ENCODE results near the gene ADIPOR2. TPM values are rescaled to one million over a fixed set of nuclear protein-coding genes. Genes with fewer than 3 reads are reported as not detected.

ADIPOR2 gene
- total RNA-seq, 4 donors from 2014 or later, result 28.2 to 37.4 (median 34.1) TPM

DNA sequence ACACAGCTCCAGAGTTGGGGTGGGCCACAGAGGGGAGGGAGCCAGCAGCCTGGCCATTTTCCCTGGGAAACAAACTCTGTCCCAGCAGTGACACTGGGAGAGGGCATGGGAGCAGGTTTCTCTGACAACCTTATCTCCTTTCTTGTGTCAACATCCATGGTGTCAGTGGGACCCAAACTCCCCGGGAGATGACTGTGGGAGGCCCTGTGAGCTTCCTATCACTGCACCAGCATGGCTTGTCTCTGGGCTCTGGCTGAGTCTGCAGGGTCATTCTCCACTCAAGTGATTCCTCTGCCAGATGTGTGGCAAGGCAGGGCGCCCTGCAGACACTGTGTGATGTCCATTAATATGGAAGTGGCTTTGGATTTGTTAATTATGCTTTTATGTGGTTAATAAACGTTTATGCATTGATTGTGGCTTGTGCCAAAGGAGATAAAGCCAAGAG lies 139.6 kb downstream of the ADIPOR2 start:
- H3K9me3 ChIP-seq, result no peaks in the 10 kb centered on the region
- peaks cover 0 to 9% (median 0%) of the 10 kb centered on the region in 4 donors for H3K4me1 ChIP-seq
- H3K27me3 ChIP-seq, result peaks cover 0 to 94% (median 5%) of the 10 kb centered on the region in 4 donors
- TF ChIP-seq EP300 (IDR thresholded peaks at IDR 0.05) (no peak), POLR2AphosphoS5 (IDR thresholded peaks at IDR 0.05) (no peak), POLR2A (IDR thresholded peaks at IDR 0.05; ENCODE audit: low read depth) (no peak)
- TF ChIP-seq, protein P1, sequence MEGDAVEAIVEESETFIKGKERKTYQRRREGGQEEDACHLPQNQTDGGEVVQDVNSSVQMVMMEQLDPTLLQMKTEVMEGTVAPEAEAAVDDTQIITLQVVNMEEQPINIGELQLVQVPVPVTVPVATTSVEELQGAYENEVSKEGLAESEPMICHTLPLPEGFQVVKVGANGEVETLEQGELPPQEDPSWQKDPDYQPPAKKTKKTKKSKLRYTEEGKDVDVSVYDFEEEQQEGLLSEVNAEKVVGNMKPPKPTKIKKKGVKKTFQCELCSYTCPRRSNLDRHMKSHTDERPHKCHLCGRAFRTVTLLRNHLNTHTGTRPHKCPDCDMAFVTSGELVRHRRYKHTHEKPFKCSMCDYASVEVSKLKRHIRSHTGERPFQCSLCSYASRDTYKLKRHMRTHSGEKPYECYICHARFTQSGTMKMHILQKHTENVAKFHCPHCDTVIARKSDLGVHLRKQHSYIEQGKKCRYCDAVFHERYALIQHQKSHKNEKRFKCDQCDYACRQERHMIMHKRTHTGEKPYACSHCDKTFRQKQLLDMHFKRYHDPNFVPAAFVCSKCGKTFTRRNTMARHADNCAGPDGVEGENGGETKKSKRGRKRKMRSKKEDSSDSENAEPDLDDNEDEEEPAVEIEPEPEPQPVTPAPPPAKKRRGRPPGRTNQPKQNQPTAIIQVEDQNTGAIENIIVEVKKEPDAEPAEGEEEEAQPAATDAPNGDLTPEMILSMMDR (IDR thresholded peaks at IDR 0.05), result no peak
- no peak for DNase-seq (ENCODE audit: extremely low spot score)
- H3K4me3 ChIP-seq, result no peak overlapping the region
- WGBS, result 26% methylated on average over 3 of the region's 3 CpGs
- H3K27ac ChIP-seq (replicated peaks in 1 of 4), result no peak overlapping the region
- H3K36me3 ChIP-seq, result no peaks in the 10 kb centered on the region
- intact Hi-C loops (cut with DNase I), result no loop called here

DNA sequence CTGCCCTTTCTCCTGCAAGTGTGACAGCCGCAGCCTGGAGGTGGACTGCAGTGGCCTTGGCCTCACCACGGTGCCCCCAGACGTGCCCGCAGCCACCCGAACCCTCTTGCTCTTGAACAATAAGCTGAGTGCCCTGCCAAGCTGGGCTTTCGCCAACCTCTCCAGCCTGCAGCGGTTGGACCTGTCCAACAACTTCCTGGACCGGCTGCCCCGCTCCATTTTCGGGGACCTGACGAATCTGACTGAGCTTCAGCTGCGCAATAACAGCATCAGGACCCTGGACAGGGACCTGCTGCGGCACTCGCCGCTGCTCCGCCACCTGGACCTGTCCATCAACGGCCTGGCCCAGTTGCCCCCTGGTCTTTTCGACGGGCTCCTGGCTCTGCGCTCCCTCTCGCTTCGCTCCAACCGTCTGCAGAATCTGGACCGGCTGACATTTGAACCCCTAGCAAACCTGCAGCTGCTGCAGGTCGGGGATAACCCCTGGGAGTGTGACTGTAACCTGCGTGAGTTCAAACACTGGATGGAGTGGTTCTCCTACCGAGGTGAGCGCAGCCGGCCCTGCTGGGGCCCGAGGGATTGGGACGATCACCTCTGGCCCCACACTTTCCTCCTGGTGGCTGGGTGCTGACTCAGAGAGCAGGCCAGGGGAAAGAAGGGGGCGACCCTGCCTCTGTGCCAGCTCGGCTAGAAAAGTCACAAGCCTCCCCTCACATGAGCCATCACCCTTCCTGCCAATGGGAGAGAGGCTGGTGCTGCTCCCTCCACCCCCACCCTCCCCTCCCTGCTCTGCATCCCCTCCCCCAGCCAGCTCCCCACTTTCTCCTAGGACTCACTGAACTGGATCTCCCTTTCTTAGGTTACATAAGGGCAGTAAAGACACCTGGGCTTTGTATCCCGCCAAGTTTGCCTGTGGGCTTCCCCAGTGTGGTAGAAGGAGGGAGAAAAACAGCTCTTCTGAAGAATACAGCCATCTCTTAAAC lies 140.4 kb downstream of the ADIPOR2 start:
- Histone ChIP-seq H3K9me3 (no peaks in the 10 kb centered on the region), H3K4me3 (no peak overlapping the region), H3K27ac (replicated peaks in 1 of 4) (no peak overlapping the region), H3K27me3 (peaks cover 0 to 96% (median 5%) of the 10 kb centered on the region in 4 donors), H3K36me3 (no peaks in the 10 kb centered on the region), H3K4me1 (peaks cover 0 to 9% (median 0%) of the 10 kb centered on the region in 4 donors)
- intact Hi-C loops (cut with DNase I), result no loop called here
- TF ChIP-seq POLR2AphosphoS5 (IDR thresholded peaks at IDR 0.05), result peak in 1 of 2 donors; percentile 15
- no peak for TF ChIP-seq EP300 (IDR thresholded peaks at IDR 0.05)
- 36% methylated on average over 8 of the region's 34 CpGs for WGBS
- no peak for DNase-seq (ENCODE audit: extremely low spot score)

DNA sequence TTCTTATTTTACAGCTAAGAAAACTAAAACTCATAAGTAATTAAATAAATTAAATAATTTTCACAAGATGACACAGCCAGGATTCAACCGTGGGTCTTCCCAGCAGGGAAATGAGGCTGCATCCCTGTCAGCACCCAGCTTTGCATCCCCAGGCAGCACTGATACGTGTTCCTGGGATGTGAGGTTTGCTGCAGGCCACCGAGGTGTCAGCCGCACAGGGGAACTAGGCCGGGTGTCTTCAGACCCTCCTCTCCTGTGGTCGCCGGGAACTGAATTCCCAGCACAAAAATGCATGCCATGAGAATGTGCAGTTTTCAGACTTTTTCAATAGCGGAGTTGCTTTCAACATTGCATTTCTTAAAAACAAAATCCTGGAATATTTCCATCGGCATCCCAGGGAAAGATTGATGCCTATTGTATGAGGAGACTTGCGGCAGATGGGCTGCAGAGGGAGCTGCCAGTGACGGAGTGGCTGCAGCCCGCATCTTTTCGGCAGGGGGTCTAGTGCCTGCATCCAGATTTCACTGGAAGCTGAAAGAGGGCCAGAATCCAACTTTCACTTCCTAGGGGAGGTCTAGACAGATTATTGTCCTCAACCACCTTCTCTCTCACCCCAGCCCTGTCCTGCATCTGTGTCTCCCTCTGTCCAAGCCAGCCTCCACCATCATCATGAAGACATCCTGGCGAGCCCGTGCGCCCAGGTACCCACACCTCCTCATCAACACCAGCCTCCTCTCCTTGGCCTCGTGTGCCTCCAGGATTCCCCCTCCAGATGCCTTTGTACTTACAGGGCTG lies 142.1 kb downstream of the ADIPOR2 start:
- WGBS, result 76% methylated on average over 17 of the region's 17 CpGs
- intact Hi-C loops (cut with DNase I), result no loop called here
- H3K36me3 ChIP-seq, result no peaks in the 10 kb centered on the region
- H3K9me3 ChIP-seq, result no peaks in the 10 kb centered on the region
- peaks cover 0 to 9% (median 0%) of the 10 kb centered on the region in 4 donors for H3K4me1 ChIP-seq
- no peak for DNase-seq (ENCODE audit: extremely low spot score)
- H3K27me3 ChIP-seq, result peaks cover 0 to 84% (median 5%) of the 10 kb centered on the region in 4 donors
- no peak overlapping the region for H3K4me3 ChIP-seq
- TF ChIP-seq POLR2AphosphoS5 (IDR thresholded peaks at IDR 0.05) (no peak), POLR2A (IDR thresholded peaks at IDR 0.05; ENCODE audit: low read depth) (no peak), EP300 (IDR thresholded peaks at IDR 0.05) (no peak)
- TF ChIP-seq, protein P1 (IDR thresholded peaks at IDR 0.05), result no peak
- no peak overlapping the region for H3K27ac ChIP-seq (replicated peaks in 1 of 4)

DNA sequence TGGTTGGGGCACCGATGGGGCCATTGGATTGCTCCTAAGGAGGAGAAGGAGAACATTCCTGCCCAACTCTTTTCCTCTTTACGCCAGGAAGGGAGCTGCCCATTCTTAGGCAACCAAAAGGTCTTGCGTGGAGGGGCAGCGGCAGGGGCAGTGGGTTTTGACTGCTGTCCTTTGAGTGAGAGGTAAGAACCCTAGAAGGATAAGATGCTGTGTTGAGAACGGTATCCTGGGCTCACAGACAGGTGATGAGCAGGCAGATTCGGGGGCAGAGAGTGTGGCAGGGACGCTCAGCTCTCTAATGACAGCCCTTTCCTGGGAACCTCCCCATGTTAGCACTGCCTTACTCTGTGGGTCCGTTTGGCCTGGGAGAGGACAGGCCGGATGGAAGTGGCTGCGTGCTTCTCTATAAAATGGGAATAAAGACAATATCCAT lies 142.7 kb downstream of the ADIPOR2 start:
- intact Hi-C loops (cut with DNase I), result no loop called here
- no peak overlapping the region for H3K4me3 ChIP-seq
- TF ChIP-seq, protein P1 (IDR thresholded peaks at IDR 0.05), result no peak
- TF ChIP-seq POLR2AphosphoS5 (IDR thresholded peaks at IDR 0.05) (no peak), POLR2A (IDR thresholded peaks at IDR 0.05; ENCODE audit: low read depth) (no peak), EP300 (IDR thresholded peaks at IDR 0.05) (no peak)
- DNase-seq (ENCODE audit: extremely low spot score), result no peak
- peaks cover 0 to 78% (median 5%) of the 10 kb centered on the region in 4 donors for H3K27me3 ChIP-seq
- WGBS, result 82% methylated on average over 10 of the region's 10 CpGs
- H3K27ac ChIP-seq (replicated peaks in 1 of 4), result no peak overlapping the region
- no peaks in the 10 kb centered on the region for H3K36me3 ChIP-seq
- peaks cover 0 to 9% (median 0%) of the 10 kb centered on the region in 4 donors for H3K4me1 ChIP-seq
- no peaks in the 10 kb centered on the region for H3K9me3 ChIP-seq

Measured in esophagus muscularis mucosa (tissue), 4 donors.